Subcutaneous abdominal adipose tissue (tissue), 5 donors: Measurements from ENCODE around the gene NFIX.

Source experiments
- H3K27ac ChIP-seq: one replicate; pipeline ENCODE4 v1.7.0; 2013; ENCODE audit warnings: low read depth, mild to moderate bottlenecking, inconsistent platforms, low read length, moderate library complexity
- H3K27me3 ChIP-seq, 5 donors: one replicate each; pipeline ENCODE4 v1.7.0; 2013; ENCODE audit warnings: low read length in 5 of 5, inconsistent platforms in 1 of 5; ENCODE audit not compliant: control insufficient read depth in 5 of 5, insufficient read depth in 4 of 5
- H3K36me3 ChIP-seq, 5 donors: one replicate each; pipeline ENCODE4 v1.7.0; 2013; ENCODE audit warnings: low read length in 5 of 5; ENCODE audit not compliant: control insufficient read depth in 5 of 5, insufficient read depth in 5 of 5
- H3K4me1 ChIP-seq, 5 donors: one replicate each; pipeline ENCODE4 v1.7.0; 2013; ENCODE audit warnings: low read length in 5 of 5, mild to moderate bottlenecking in 3 of 5, moderate library complexity in 1 of 5; ENCODE audit not compliant: control insufficient read depth in 5 of 5, insufficient read depth in 5 of 5
- H3K4me3 ChIP-seq, 5 donors: one replicate each; pipeline ENCODE4 v1.7.0; 2013; ENCODE audit warnings: low read length in 5 of 5, low read depth in 1 of 5
- H3K9ac ChIP-seq, 5 donors: one replicate each; pipeline ENCODE4 v1.7.0; 2013; ENCODE audit warnings: low read length in 5 of 5, mild to moderate bottlenecking in 4 of 5, moderate library complexity in 3 of 5
- H3K9me3 ChIP-seq, 5 donors: one replicate each; pipeline ENCODE4 v1.7.0; 2013; ENCODE audit warnings: low read length in 5 of 5; ENCODE audit not compliant: control insufficient read depth in 5 of 5
- donor health status: healthy.
- donor health status: healthy.
- donor health status: healthy.
- donor health status: healthy.
- donor health status: healthy.

NFIX gene

GRCh38 chr19:13068085-13068846, 73.0 kb downstream of the NFIX start:
- peaks cover 11 to 91% (median 75%) of the 10 kb centered on the region in 5 donors for H3K4me1 ChIP-seq

GRCh38 chr19:13069415-13070359, 74.4 kb downstream of the NFIX start:
- H3K4me1 ChIP-seq, result peaks cover 7 to 76% (median 61%) of the 10 kb centered on the region in 5 donors

More at GRCh38 chr19:13068085-13068846, 73.0 kb downstream of the NFIX start:
- no peaks in the 10 kb centered on the region for H3K9me3 ChIP-seq
- peak overlapping the region in 1 of 5 donors; percentile 39 for H3K9ac ChIP-seq
- H3K27ac ChIP-seq, result peak overlapping the region; percentile 16
- peaks cover 0 to 9% (median 5%) of the 10 kb centered on the region in 5 donors for H3K36me3 ChIP-seq
- H3K27me3 ChIP-seq, result no peaks in the 10 kb centered on the region
- H3K4me3 ChIP-seq, result no peak overlapping the region

GRCh38 chr19:13070425-13071140, 75.3 kb downstream of the NFIX start:
- peak overlapping the region; percentile 54 for H3K27ac ChIP-seq
- no peaks in the 10 kb centered on the region for H3K27me3 ChIP-seq
- H3K9ac ChIP-seq, result peak overlapping the region in 1 of 5 donors; percentile 39
- H3K9me3 ChIP-seq, result no peaks in the 10 kb centered on the region
- H3K36me3 ChIP-seq, result peaks cover 0 to 27% (median 22%) of the 10 kb centered on the region in 5 donors
- peaks cover 3 to 67% (median 52%) of the 10 kb centered on the region in 5 donors for H3K4me1 ChIP-seq
- H3K4me3 ChIP-seq, result peak overlapping the region in 1 of 5 donors; percentile 6

More at GRCh38 chr19:13069415-13070359, 74.4 kb downstream of the NFIX start:
- Histone ChIP-seq H3K4me3 (no peak overlapping the region), H3K36me3 (peaks cover 0 to 21% (median 16%) of the 10 kb centered on the region in 5 donors), H3K27ac (peak overlapping the region; percentile 18), H3K27me3 (no peaks in the 10 kb centered on the region), H3K9ac (peak overlapping the region in 2 of 5 donors; percentile 16 to 39), H3K9me3 (no peaks in the 10 kb centered on the region)

- H3K4me1 ChIP-seq, result peaks cover 6 to 65% (median 50%) of the 10 kb centered on the region in 5 donors
- H3K36me3 ChIP-seq, result peaks cover 0 to 35% (median 33%) of the 10 kb centered on the region in 5 donors
- H3K27ac ChIP-seq, result peak overlapping the region; percentile 54
- H3K4me3 ChIP-seq, result no peak overlapping the region
- H3K9me3 ChIP-seq, result no peaks in the 10 kb centered on the region
- H3K27me3 ChIP-seq, result no peaks in the 10 kb centered on the region
- peak overlapping the region in 1 of 5 donors; percentile 53 for H3K9ac ChIP-seq
Measured at GRCh38 chr19:13071444-13072187, 76.3 kb downstream of the NFIX start.

GRCh38 chr19:13072188-13072908, 77.1 kb downstream of the NFIX start:
- H3K9ac ChIP-seq, result peak overlapping the region in 1 of 5 donors; percentile 53
- H3K4me3 ChIP-seq, result no peak overlapping the region
- H3K9me3 ChIP-seq, result no peaks in the 10 kb centered on the region
- peaks cover 7 to 65% (median 50%) of the 10 kb centered on the region in 5 donors for H3K4me1 ChIP-seq
- peaks cover 0 to 41% (median 36%) of the 10 kb centered on the region in 5 donors for H3K36me3 ChIP-seq
- no peaks in the 10 kb centered on the region for H3K27me3 ChIP-seq
- peak overlapping the region; percentile 30 for H3K27ac ChIP-seq

- Histone ChIP-seq H3K27me3 (no peaks in the 10 kb centered on the region), H3K4me1 (peaks cover 7 to 65% (median 48%) of the 10 kb centered on the region in 5 donors), H3K27ac (no peak overlapping the region), H3K36me3 (peaks cover 0 to 49% (median 40%) of the 10 kb centered on the region in 5 donors), H3K4me3 (no peak overlapping the region), H3K9me3 (no peaks in the 10 kb centered on the region), H3K9ac (no peak overlapping the region)
Measured at GRCh38 chr19:13073263-13073662, 78.0 kb downstream of the NFIX start.

- no peaks in the 10 kb centered on the region for H3K9me3 ChIP-seq
- no peak overlapping the region for H3K4me3 ChIP-seq
- no peaks in the 10 kb centered on the region for H3K27me3 ChIP-seq
- no peak overlapping the region for H3K27ac ChIP-seq
- H3K4me1 ChIP-seq, result peaks cover 13 to 65% (median 54%) of the 10 kb centered on the region in 5 donors
- peaks cover 0 to 58% (median 45%) of the 10 kb centered on the region in 5 donors for H3K36me3 ChIP-seq
- no peak overlapping the region for H3K9ac ChIP-seq
Measured at GRCh38 chr19:13074378-13074777, 79.1 kb downstream of the NFIX start.

- no peak overlapping the region for H3K9ac ChIP-seq
Measured at GRCh38 chr19:13076320-13076719, 81.0 kb downstream of the NFIX start.

More at GRCh38 chr19:13076320-13076719, 81.0 kb downstream of the NFIX start:
- Histone ChIP-seq H3K4me3 (no peak overlapping the region), H3K4me1 (peaks cover 9 to 53% (median 42%) of the 10 kb centered on the region in 5 donors), H3K9me3 (no peaks in the 10 kb centered on the region), H3K27ac (peak overlapping the region; percentile 30), H3K36me3 (peaks cover 0 to 64% (median 53%) of the 10 kb centered on the region in 5 donors), H3K27me3 (no peaks in the 10 kb centered on the region)
